ENCODE data around the gene INTS14. TPM values are rescaled to one million over a fixed set of nuclear protein-coding genes. Genes with fewer than 3 reads are reported as not detected.

Gene INTS14
- total and polyA plus RNA-seq, 9 of the 15 experiments (the other 6 are each of a cell fraction or from before 2014, with no cell fraction given) = 30.5 to 92.4 (median 46.5) TPM

DNA sequence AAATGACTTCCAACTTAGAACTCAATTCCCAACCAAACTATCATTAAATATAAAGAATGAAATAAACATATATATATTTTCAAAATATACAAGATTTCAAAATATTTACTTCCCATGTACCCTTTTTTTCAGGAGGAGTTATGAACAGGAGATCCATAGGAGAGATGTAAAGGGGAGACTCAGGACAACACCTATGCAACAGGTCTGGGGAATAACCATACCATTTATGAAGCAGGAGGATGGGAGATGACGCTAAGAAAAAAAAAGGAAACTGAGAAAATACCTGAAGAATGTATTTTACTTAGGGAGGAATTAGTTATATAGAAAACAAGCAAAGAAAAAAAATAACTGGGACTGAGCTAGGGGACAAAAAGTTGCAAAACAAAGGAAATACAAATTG lies 23.8 kb downstream of the INTS14 start (continued):
- TF ChIP-seq, protein P1, sequence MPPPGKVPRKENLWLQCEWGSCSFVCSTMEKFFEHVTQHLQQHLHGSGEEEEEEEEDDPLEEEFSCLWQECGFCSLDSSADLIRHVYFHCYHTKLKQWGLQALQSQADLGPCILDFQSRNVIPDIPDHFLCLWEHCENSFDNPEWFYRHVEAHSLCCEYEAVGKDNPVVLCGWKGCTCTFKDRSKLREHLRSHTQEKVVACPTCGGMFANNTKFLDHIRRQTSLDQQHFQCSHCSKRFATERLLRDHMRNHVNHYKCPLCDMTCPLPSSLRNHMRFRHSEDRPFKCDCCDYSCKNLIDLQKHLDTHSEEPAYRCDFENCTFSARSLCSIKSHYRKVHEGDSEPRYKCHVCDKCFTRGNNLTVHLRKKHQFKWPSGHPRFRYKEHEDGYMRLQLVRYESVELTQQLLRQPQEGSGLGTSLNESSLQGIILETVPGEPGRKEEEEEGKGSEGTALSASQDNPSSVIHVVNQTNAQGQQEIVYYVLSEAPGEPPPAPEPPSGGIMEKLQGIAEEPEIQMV (tag; conservative IDR thresholded peaks at IDR 0.05; ENCODE audit: low read depth) = no peak
- TF ChIP-seq, protein P2, sequence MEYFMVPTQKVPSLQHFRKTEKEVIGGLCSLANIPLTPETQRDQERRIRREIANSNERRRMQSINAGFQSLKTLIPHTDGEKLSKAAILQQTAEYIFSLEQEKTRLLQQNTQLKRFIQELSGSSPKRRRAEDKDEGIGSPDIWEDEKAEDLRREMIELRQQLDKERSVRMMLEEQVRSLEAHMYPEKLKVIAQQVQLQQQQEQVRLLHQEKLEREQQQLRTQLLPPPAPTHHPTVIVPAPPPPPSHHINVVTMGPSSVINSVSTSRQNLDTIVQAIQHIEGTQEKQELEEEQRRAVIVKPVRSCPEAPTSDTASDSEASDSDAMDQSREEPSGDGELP (CRISPR knock-in tag; IDR thresholded peaks at IDR 0.05; ENCODE audit: borderline replicate concordance) = no peak
- no peak for TF ChIP-seq SMC3 (conservative IDR thresholded peaks at IDR 0.05; ENCODE audit: insufficient read depth, low read depth, low read length)
- no peak for TF ChIP-seq NR2F6 (CRISPR knock-in tag; IDR thresholded peaks at IDR 0.05)

DNA sequence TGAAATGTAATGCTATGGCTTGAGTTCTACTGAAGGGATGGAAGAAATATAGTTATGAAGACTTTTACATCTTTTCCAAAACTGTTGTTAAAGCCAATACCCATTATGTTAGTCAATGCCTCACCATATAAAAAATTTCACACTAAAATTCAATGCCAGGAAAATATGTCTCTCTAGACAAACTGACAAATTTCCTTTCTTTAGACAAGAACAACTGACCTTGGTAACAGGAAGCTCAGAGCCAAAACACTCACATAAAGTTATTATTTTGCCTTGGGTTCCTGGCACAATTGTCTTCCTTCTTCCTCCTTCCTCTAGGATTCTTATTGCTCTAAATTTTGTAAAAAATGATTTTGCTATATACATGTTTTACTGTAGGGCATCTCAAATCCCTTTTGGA lies 26.7 kb downstream of the INTS14 start:
- Histone ChIP-seq H3K27me3 (ENCODE audit: control insufficient read depth in 2 of 2, insufficient read depth in 2 of 2, low read length in 2 of 2) (no peaks in the 10 kb centered on the region), H3K9me3 (replicated peaks; ENCODE audit: control insufficient read depth, insufficient read depth, low read depth, low read length) (no peaks in the 10 kb centered on the region), H4K20me1 (replicated peaks; ENCODE audit: control insufficient read depth, insufficient read depth, low read length) (no peaks in the 10 kb centered on the region), H3K36me3 (ENCODE audit: control insufficient read depth, insufficient read depth, low read length) (peaks cover 79% of the 10 kb centered on the region), H3K9me1 (ENCODE audit: control insufficient read depth, insufficient read depth, low read length) (no peaks in the 10 kb centered on the region), H2AFZ (ENCODE audit: low read depth, low read length) (no peak overlapping the region), H3K4me2 (ENCODE audit: insufficient read depth, low read length) (no peak overlapping the region), H3K9ac (ENCODE audit: insufficient read depth in 1 of 2, low read depth in 2 of 2, low read length in 2 of 2) (no peak overlapping the region), H3K79me2 (ENCODE audit: control insufficient read depth, insufficient read depth, low read length) (no peaks in the 10 kb centered on the region), H3K4me3 (no peak overlapping the region), H3K27ac (ENCODE audit: extremely low read depth, low read depth, low read length) (no peak overlapping the region), H3K4me1 (replicated peaks in 1 of 2; ENCODE audit: control insufficient read depth in 2 of 2, insufficient read depth in 2 of 2, low read length in 2 of 2) (no peaks in the 10 kb centered on the region)
- ATAC-seq (no peak), DNase-seq (ENCODE audit: extremely low read depth in 1 of 4, low spot score in 3 of 4) (no peak), FAIRE-seq (no peak)
- intact Hi-C loops (cut with micrococcal nuclease) (no loop called here), in situ Hi-C loops (cut with MboI) (no loop called here)
- ChIA-PET CTCF (ENCODE audit: low intra/inter-chr PET ratio) (no interaction called here), POLR2A (no interaction called here)
- BruUV-seq (replicated peaks) = no TSS peak
- TF ChIP-seq DDX20 (tag; IDR thresholded peaks at IDR 0.05; ENCODE audit: low read depth) = no peak
- TF ChIP-seq MEF2D (tag; conservative IDR thresholded peaks at IDR 0.05; ENCODE audit: low read depth) = no peak
- TF ChIP-seq, protein P3, sequence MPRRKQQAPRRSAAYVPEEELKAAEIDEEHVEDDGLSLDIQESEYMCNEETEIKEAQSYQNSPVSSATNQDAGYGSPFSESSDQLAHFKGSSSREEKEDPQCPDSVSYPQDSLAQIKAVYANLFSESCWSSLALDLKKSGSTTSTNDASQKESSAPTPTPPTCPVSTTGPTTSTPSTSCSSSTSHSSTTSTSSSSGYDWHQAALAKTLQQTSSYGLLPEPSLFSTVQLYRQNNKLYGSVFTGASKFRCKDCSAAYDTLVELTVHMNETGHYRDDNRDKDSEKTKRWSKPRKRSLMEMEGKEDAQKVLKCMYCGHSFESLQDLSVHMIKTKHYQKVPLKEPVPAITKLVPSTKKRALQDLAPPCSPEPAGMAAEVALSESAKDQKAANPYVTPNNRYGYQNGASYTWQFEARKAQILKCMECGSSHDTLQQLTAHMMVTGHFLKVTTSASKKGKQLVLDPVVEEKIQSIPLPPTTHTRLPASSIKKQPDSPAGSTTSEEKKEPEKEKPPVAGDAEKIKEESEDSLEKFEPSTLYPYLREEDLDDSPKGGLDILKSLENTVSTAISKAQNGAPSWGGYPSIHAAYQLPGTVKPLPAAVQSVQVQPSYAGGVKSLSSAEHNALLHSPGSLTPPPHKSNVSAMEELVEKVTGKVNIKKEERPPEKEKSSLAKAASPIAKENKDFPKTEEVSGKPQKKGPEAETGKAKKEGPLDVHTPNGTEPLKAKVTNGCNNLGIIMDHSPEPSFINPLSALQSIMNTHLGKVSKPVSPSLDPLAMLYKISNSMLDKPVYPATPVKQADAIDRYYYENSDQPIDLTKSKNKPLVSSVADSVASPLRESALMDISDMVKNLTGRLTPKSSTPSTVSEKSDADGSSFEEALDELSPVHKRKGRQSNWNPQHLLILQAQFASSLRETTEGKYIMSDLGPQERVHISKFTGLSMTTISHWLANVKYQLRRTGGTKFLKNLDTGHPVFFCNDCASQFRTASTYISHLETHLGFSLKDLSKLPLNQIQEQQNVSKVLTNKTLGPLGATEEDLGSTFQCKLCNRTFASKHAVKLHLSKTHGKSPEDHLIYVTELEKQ (CRISPR knock-in tag; IDR thresholded peaks at IDR 0.05) = no peak
- TF ChIP-seq DPF2 (IDR thresholded peaks at IDR 0.05) = no peak
- no peak for TF ChIP-seq NR3C1 (CRISPR knock-in tag; IDR thresholded peaks at IDR 0.05)
